ENCODE data around the gene GNPTAB.

GNPTAB gene

DNA sequence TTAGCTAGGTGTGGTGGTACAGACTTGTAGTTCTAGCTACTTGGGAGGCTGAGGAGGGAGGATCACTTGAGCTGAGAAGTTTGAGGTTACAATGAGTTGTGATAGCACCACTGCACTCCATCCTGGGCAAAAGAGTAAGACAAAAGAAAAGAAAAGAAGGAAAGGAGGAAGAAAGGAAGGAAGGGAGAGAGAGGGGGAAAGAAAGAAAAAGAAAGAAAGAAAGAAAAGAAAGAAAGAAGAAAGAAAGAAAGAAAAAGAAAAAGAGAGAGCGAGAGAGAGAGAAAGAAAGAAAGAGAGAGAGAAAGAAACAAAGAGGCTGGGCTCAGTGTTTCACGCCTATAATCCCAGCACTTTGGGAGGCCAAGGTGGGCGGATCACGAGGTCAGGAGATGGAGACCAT lies 10.3 kb upstream of the GNPTAB start:
- no peak overlapping the region for H3K27ac ChIP-seq (ENCODE audit: low read length)
- H3K27me3 ChIP-seq (ENCODE audit: insufficient read depth, low read length, poor library complexity) = no peaks in the 10 kb centered on the region
- H2AFZ ChIP-seq (ENCODE audit: low read depth, low read length) = no peak overlapping the region
- H3K4me3 ChIP-seq (ENCODE audit: low read depth in 1 of 2, low read length in 2 of 2) = no peak overlapping the region
- no peaks in the 10 kb centered on the region for H3K36me3 ChIP-seq (ENCODE audit: insufficient read depth, low read length)
- no peaks in the 10 kb centered on the region for H3K9me3 ChIP-seq (ENCODE audit: insufficient read depth, low read length, severe bottlenecking)
- no peak overlapping the region for H3K4me2 ChIP-seq (ENCODE audit: insufficient read depth, low read length)
- H3K4me1 ChIP-seq (ENCODE audit: insufficient read depth, low read length) = peaks cover 18% of the 10 kb centered on the region
- no peak for TF ChIP-seq EZH2 (IDR thresholded peaks at IDR 0.05; ENCODE audit: borderline replicate concordance, low read depth, low read length, severe bottlenecking)
- TF ChIP-seq, protein P1, sequence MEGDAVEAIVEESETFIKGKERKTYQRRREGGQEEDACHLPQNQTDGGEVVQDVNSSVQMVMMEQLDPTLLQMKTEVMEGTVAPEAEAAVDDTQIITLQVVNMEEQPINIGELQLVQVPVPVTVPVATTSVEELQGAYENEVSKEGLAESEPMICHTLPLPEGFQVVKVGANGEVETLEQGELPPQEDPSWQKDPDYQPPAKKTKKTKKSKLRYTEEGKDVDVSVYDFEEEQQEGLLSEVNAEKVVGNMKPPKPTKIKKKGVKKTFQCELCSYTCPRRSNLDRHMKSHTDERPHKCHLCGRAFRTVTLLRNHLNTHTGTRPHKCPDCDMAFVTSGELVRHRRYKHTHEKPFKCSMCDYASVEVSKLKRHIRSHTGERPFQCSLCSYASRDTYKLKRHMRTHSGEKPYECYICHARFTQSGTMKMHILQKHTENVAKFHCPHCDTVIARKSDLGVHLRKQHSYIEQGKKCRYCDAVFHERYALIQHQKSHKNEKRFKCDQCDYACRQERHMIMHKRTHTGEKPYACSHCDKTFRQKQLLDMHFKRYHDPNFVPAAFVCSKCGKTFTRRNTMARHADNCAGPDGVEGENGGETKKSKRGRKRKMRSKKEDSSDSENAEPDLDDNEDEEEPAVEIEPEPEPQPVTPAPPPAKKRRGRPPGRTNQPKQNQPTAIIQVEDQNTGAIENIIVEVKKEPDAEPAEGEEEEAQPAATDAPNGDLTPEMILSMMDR (IDR thresholded peaks at IDR 0.05; ENCODE audit: borderline replicate concordance, extremely low read depth, low read length, poor library complexity, severe bottlenecking) = no peak
- H4K20me1 ChIP-seq (ENCODE audit: insufficient read depth, low read length) = no peaks in the 10 kb centered on the region
- no peak for DNase-seq
- H3K79me2 ChIP-seq (ENCODE audit: insufficient read depth, low read length) = no peaks in the 10 kb centered on the region
- no peak for ATAC-seq (ENCODE audit: insufficient read depth, low read depth)
- H3K9ac ChIP-seq (ENCODE audit: low read depth, low read length) = no peak overlapping the region

DNA sequence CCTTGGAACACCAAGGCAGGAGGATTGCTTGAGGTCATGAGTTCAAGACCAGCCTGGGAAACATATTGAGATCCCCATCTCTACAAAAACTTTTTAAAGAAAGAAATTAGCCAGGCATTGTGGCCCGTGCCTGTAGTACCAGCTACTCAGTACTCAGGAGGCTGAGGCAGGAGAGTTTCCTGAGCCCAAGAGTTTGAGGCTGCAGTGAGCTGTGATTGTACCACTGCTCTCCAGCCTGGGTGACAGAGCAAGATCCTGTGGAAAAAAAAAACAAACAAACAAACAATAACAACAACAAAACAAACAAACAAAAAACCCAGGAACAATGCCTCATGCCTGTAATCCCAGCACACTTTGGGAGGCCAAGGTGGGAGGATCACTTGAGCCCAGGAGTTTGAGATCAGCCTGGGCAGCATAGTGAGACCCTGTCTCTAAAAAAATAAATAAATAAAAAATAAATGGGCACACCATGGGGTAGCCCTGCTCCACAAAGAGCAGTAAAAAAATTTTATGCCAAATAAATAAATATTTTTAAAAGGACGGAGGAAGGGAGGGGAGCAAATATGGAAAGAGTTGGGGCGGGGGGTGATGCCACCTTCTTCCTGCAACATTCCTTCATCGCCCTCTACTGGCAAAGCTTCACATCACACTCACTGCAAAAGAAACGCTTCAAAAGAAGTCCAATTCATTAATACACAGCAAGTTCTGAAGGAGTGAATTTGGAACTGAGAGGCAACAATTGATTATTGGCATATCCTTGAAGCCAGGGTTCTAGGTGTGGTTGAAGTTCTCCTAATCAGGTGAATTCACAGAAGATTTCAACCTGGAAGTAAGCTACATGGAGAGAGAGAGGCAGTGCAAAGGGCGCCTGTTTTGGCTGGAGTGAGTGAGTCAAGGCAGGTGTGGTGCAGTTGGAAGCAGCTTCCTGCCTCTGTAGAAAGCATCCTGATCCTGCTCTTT lies 8.8 kb upstream of the GNPTAB start:
- no peaks in the 10 kb centered on the region for H3K36me3 ChIP-seq (ENCODE audit: insufficient read depth, low read length)
- H3K79me2 ChIP-seq (ENCODE audit: insufficient read depth, low read length) = no peaks in the 10 kb centered on the region
- DNase-seq (peak; percentile 78), ATAC-seq (ENCODE audit: insufficient read depth, low read depth) (peak; percentile 77)
- no peaks in the 10 kb centered on the region for H3K27me3 ChIP-seq (ENCODE audit: insufficient read depth, low read length, poor library complexity)
- peak overlapping the region; percentile 2; the same call in 1 of the 2 replicates for H3K9ac ChIP-seq (ENCODE audit: low read depth, low read length)
- H3K4me2 ChIP-seq (ENCODE audit: insufficient read depth, low read length) = peak overlapping the region; percentile 57; the same call in 1 of the 2 replicates
- peaks cover 18% of the 10 kb centered on the region for H3K4me1 ChIP-seq (ENCODE audit: insufficient read depth, low read length)
- H3K27ac ChIP-seq (ENCODE audit: low read length) = peak overlapping the region; percentile 79
- H3K4me3 ChIP-seq (ENCODE audit: low read depth in 1 of 2, low read length in 2 of 2) = no peak overlapping the region
- H4K20me1 ChIP-seq (ENCODE audit: insufficient read depth, low read length) = no peaks in the 10 kb centered on the region
- TF ChIP-seq EZH2 (IDR thresholded peaks at IDR 0.05; ENCODE audit: borderline replicate concordance, low read depth, low read length, severe bottlenecking) = no peak
- TF ChIP-seq, protein P1 (IDR thresholded peaks at IDR 0.05; ENCODE audit: borderline replicate concordance, extremely low read depth, low read length, poor library complexity, severe bottlenecking) = peak; percentile 93
- H3K9me3 ChIP-seq (ENCODE audit: insufficient read depth, low read length, severe bottlenecking) = no peaks in the 10 kb centered on the region
- peak overlapping the region; percentile 40; the same call in 1 of the 2 replicates for H2AFZ ChIP-seq (ENCODE audit: low read depth, low read length)

DNA sequence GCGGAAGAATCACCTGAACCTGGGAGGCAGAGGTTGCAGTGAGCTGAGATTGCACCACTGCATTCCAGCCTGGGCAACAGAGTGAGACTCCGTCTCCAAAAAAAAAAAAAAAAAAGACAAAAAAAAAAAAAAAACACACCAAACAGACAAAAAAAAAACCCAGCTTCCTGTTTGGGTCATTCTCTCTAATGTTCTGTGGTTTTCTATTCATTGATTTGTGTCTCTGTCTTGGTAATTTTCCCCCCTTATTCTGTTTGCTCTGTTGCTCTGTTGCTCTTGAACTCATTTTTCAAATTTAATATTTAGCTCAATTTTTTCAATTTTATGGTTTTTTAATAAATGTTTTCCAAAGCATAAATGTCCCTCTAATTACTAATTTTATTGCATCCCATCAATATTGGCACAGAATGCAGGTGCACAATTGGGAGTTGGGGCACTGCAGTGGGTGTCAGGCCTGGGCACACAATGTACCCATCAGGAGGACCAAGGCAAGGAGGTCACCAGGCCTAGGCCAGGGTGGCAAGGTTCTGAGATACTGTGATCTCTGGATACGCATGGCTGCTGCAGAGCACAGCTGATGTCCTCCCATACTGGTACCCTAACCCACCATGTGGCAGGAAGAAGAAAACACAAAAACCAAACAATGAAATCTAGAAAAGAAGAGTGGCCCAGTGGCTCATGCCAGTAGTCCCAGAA lies 8.0 kb upstream of the GNPTAB start:
- TF ChIP-seq EZH2 (IDR thresholded peaks at IDR 0.05; ENCODE audit: borderline replicate concordance, low read depth, low read length, severe bottlenecking) = no peak
- TF ChIP-seq, protein P1 (IDR thresholded peaks at IDR 0.05; ENCODE audit: borderline replicate concordance, extremely low read depth, low read length, poor library complexity, severe bottlenecking) = no peak
- H3K9me3 ChIP-seq (ENCODE audit: insufficient read depth, low read length, severe bottlenecking) = no peaks in the 10 kb centered on the region
- H3K79me2 ChIP-seq (ENCODE audit: insufficient read depth, low read length) = no peaks in the 10 kb centered on the region
- H3K4me2 ChIP-seq (ENCODE audit: insufficient read depth, low read length) = peak overlapping the region; percentile 57
- peak; percentile 32 for DNase-seq
- peaks cover 18% of the 10 kb centered on the region for H3K4me1 ChIP-seq (ENCODE audit: insufficient read depth, low read length)
- peak overlapping the region; percentile 2; the same call in 1 of the 2 replicates for H3K9ac ChIP-seq (ENCODE audit: low read depth, low read length)
- no peak overlapping the region for H3K4me3 ChIP-seq (ENCODE audit: low read depth in 1 of 2, low read length in 2 of 2)
- no peaks in the 10 kb centered on the region for H3K36me3 ChIP-seq (ENCODE audit: insufficient read depth, low read length)
- H4K20me1 ChIP-seq (ENCODE audit: insufficient read depth, low read length) = no peaks in the 10 kb centered on the region
- H2AFZ ChIP-seq (ENCODE audit: low read depth, low read length) = 0 out of 2 replicates have a peak overlapping the region, but pooled peaks have one; percentile 14
- H3K27ac ChIP-seq (ENCODE audit: low read length) = peak overlapping the region; percentile 79
- no peaks in the 10 kb centered on the region for H3K27me3 ChIP-seq (ENCODE audit: insufficient read depth, low read length, poor library complexity)
- ATAC-seq (ENCODE audit: insufficient read depth, low read depth) = peak; percentile 78
